ENCODE measurements around the gene TSPAN14. TPM values are rescaled to one million over a fixed set of nuclear protein-coding genes. Genes with fewer than 3 reads are reported as not detected.

The TSPAN14 gene
- total RNA-seq, 1 experiment from 2014 or later: 73.5 TPM

DNA sequence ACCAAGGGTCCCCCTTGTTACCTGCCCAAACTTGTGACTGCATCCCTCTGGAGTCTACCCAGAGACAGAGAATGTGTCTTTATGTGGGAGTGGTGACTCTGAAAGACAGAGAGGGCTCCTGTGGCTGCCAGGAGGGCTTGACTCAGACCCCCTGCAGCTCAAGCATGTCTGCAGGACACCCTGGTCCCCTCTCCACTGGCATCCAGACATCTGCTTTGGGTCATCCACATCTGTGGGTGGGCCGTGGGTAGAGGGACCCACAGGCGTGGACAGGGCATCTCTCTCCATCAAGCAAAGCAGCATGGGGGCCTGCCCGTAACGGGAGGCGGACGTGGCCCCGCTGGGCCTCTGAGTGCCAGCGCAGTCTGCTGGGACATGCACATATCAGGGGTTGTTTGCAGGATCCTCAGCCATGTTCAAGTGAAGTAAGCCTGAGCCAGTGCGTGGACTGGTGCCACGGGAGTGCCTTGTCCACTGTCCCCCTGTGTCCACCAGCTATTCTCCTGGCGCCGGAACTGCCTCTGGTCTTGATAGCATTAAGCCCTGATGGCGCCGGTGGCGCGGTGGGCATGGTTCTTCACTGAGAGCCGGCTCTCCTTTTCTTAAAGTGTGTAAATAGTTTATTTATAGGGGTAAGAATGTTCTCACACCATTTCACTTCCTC is 64.2 kb downstream of the TSPAN14 start:
- no peak overlapping the region for H3K4me3 Mint-ChIP-seq
- POLR2A ChIA-PET: no interaction called here
- H3K9me3 Mint-ChIP-seq: no peaks in the 10 kb centered on the region
- DNase-seq (ENCODE audit: low spot score) (no peak), ATAC-seq (no peak)
- peaks cover 6% of the 10 kb centered on the region for H3K4me1 Mint-ChIP-seq
- CTCF ChIA-PET: interaction anchor here (0.9 kb wide), 1 partner anchor 13 kb away, joined by 4 read pairs; no protein-coding TSS in a partner anchor
- peaks cover 45% of the 10 kb centered on the region for H3K36me3 Mint-ChIP-seq
- TF ChIP-seq SMAD3 (CRISPR knock-in tag; IDR thresholded peaks at IDR 0.05; ENCODE audit: borderline replicate concordance) (no peak), JAZF1 (CRISPR knock-in tag; IDR thresholded peaks at IDR 0.05) (no peak), MYBL2 (CRISPR knock-in tag; IDR thresholded peaks at IDR 0.05) (no peak), ZNF232 (CRISPR knock-in tag; IDR thresholded peaks at IDR 0.05) (no peak)
- H3K27me3 Mint-ChIP-seq (ENCODE audit: low read depth): no peaks in the 10 kb centered on the region
- H3K27ac Mint-ChIP-seq: no peak overlapping the region

DNA sequence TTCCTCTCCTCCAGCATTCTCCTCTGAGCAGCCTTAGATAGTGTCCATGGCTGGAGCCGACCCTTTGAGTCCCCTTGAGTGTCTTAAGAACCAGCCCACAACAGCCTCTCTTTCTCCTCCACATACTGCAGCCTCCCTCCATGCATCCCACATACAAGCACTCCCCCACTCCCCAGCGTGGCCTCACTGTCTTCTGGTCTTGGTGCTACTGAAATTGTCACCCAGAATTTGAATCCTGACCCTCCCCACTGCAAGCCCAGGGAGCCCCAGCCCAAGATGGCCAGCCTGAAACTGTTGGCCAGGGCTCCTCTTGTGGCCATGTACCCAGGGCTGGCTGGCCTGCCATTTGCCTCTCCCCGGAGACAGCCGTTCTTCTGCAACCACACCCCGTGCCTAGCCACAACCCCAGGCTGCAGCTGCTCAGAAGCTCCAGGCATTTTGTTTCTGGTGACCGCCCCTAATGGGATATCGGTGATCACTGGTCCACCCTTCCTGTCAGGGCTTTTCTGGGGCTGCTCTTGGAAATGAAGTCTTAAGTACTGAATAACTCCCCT is 64.8 kb downstream of the TSPAN14 start:
- POLR2A ChIA-PET: no interaction called here
- ATAC-seq (no peak), DNase-seq (ENCODE audit: low spot score) (no peak)
- Mint-ChIP-seq H3K4me3 (no peak overlapping the region), H3K9me3 (no peaks in the 10 kb centered on the region), H3K36me3 (peaks cover 39% of the 10 kb centered on the region), H3K27me3 (ENCODE audit: low read depth) (no peaks in the 10 kb centered on the region), H3K4me1 (peaks cover 6% of the 10 kb centered on the region), H3K27ac (no peak overlapping the region)
- CTCF ChIA-PET: interaction anchor here (1.5 kb wide), 1 partner anchor 7 kb away, joined by 6 read pairs; no protein-coding TSS in a partner anchor
- TF ChIP-seq SMAD4 (CRISPR knock-in tag; IDR thresholded peaks at IDR 0.05) (no peak), EMX1 (CRISPR knock-in tag; IDR thresholded peaks at IDR 0.05) (no peak), ZNF263 (CRISPR knock-in tag; IDR thresholded peaks at IDR 0.05; ENCODE audit: low read depth) (no peak), FOXK1 (CRISPR knock-in tag; IDR thresholded peaks at IDR 0.05) (no peak), ZNF121 (CRISPR knock-in tag; IDR thresholded peaks at IDR 0.05) (no peak), IRF2 (CRISPR knock-in tag; IDR thresholded peaks at IDR 0.05; ENCODE audit: borderline replicate concordance, low read depth) (no peak), FOXP1 (CRISPR knock-in tag; IDR thresholded peaks at IDR 0.05; ENCODE audit: borderline replicate concordance) (no peak), JAZF1 (CRISPR knock-in tag; IDR thresholded peaks at IDR 0.05) (no peak)
- TF ChIP-seq, protein P1, sequence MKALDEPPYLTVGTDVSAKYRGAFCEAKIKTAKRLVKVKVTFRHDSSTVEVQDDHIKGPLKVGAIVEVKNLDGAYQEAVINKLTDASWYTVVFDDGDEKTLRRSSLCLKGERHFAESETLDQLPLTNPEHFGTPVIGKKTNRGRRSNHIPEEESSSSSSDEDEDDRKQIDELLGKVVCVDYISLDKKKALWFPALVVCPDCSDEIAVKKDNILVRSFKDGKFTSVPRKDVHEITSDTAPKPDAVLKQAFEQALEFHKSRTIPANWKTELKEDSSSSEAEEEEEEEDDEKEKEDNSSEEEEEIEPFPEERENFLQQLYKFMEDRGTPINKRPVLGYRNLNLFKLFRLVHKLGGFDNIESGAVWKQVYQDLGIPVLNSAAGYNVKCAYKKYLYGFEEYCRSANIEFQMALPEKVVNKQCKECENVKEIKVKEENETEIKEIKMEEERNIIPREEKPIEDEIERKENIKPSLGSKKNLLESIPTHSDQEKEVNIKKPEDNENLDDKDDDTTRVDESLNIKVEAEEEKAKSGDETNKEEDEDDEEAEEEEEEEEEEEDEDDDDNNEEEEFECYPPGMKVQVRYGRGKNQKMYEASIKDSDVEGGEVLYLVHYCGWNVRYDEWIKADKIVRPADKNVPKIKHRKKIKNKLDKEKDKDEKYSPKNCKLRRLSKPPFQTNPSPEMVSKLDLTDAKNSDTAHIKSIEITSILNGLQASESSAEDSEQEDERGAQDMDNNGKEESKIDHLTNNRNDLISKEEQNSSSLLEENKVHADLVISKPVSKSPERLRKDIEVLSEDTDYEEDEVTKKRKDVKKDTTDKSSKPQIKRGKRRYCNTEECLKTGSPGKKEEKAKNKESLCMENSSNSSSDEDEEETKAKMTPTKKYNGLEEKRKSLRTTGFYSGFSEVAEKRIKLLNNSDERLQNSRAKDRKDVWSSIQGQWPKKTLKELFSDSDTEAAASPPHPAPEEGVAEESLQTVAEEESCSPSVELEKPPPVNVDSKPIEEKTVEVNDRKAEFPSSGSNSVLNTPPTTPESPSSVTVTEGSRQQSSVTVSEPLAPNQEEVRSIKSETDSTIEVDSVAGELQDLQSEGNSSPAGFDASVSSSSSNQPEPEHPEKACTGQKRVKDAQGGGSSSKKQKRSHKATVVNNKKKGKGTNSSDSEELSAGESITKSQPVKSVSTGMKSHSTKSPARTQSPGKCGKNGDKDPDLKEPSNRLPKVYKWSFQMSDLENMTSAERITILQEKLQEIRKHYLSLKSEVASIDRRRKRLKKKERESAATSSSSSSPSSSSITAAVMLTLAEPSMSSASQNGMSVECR (CRISPR knock-in tag; IDR thresholded peaks at IDR 0.05; ENCODE audit: borderline replicate concordance): no peak
- TF ChIP-seq, protein P2, sequence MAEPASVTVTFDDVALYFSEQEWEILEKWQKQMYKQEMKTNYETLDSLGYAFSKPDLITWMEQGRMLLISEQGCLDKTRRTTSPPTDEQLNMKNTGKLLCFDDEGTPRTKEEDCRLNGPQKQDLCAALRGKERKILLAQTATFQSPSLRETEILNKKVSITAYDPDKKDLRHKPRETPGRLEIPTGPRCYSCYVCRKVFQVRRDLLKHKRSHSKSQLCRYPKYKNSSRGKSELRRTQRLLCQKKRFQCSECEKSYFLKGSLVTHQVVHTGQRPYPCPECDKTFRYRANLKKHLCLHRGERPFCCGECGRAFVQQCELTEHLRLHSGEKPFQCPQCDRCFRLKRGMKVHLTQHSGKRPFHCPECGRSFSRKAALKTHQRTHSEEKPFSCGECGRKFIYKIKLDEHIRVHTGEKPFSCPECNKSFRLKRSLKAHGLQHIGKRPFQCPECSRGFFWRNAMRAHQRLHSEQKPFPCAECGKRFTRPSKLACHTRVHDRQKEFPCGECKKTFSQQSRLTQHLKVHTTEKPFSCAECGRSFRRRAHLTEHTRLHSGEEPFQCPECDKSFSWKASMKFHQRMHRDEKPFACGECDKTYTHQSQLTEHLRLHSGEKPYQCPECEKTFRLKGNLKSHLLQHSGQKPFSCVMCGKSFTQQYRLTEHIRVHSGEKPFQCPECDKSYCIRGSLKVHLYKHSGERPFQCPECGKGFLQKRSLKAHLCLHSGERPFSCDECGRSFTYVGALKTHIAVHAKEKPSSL (CRISPR knock-in tag; conservative IDR thresholded peaks at IDR 0.05): no peak
- TF ChIP-seq, protein P3, sequence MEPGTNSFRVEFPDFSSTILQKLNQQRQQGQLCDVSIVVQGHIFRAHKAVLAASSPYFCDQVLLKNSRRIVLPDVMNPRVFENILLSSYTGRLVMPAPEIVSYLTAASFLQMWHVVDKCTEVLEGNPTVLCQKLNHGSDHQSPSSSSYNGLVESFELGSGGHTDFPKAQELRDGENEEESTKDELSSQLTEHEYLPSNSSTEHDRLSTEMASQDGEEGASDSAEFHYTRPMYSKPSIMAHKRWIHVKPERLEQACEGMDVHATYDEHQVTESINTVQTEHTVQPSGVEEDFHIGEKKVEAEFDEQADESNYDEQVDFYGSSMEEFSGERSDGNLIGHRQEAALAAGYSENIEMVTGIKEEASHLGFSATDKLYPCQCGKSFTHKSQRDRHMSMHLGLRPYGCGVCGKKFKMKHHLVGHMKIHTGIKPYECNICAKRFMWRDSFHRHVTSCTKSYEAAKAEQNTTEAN (CRISPR knock-in tag; IDR thresholded peaks at IDR 0.05): no peak
- TF ChIP-seq, protein P4, sequence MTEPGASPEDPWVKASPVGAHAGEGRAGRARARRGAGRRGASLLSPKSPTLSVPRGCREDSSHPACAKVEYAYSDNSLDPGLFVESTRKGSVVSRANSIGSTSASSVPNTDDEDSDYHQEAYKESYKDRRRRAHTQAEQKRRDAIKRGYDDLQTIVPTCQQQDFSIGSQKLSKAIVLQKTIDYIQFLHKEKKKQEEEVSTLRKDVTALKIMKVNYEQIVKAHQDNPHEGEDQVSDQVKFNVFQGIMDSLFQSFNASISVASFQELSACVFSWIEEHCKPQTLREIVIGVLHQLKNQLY (CRISPR knock-in tag; IDR thresholded peaks at IDR 0.05): no peak
- TF ChIP-seq, protein P5, sequence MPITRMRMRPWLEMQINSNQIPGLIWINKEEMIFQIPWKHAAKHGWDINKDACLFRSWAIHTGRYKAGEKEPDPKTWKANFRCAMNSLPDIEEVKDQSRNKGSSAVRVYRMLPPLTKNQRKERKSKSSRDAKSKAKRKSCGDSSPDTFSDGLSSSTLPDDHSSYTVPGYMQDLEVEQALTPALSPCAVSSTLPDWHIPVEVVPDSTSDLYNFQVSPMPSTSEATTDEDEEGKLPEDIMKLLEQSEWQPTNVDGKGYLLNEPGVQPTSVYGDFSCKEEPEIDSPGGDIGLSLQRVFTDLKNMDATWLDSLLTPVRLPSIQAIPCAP (CRISPR knock-in tag; IDR thresholded peaks at IDR 0.05): no peak
- TF ChIP-seq, protein P6, sequence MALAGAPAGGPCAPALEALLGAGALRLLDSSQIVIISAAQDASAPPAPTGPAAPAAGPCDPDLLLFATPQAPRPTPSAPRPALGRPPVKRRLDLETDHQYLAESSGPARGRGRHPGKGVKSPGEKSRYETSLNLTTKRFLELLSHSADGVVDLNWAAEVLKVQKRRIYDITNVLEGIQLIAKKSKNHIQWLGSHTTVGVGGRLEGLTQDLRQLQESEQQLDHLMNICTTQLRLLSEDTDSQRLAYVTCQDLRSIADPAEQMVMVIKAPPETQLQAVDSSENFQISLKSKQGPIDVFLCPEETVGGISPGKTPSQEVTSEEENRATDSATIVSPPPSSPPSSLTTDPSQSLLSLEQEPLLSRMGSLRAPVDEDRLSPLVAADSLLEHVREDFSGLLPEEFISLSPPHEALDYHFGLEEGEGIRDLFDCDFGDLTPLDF (CRISPR knock-in tag; IDR thresholded peaks at IDR 0.05): no peak
- TF ChIP-seq, protein P7, sequence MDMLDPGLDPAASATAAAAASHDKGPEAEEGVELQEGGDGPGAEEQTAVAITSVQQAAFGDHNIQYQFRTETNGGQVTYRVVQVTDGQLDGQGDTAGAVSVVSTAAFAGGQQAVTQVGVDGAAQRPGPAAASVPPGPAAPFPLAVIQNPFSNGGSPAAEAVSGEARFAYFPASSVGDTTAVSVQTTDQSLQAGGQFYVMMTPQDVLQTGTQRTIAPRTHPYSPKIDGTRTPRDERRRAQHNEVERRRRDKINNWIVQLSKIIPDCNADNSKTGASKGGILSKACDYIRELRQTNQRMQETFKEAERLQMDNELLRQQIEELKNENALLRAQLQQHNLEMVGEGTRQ (CRISPR knock-in tag; IDR thresholded peaks at IDR 0.05): no peak
- TF ChIP-seq, protein P8, sequence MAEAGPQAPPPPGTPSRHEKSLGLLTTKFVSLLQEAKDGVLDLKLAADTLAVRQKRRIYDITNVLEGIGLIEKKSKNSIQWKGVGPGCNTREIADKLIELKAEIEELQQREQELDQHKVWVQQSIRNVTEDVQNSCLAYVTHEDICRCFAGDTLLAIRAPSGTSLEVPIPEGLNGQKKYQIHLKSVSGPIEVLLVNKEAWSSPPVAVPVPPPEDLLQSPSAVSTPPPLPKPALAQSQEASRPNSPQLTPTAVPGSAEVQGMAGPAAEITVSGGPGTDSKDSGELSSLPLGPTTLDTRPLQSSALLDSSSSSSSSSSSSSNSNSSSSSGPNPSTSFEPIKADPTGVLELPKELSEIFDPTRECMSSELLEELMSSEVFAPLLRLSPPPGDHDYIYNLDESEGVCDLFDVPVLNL (CRISPR knock-in tag; IDR thresholded peaks at IDR 0.05; ENCODE audit: borderline replicate concordance, low read depth): no peak

All from WTC11 (cell line).